Measurements from ENCODE around the gene CDH11.

Gene CDH11

DNA sequence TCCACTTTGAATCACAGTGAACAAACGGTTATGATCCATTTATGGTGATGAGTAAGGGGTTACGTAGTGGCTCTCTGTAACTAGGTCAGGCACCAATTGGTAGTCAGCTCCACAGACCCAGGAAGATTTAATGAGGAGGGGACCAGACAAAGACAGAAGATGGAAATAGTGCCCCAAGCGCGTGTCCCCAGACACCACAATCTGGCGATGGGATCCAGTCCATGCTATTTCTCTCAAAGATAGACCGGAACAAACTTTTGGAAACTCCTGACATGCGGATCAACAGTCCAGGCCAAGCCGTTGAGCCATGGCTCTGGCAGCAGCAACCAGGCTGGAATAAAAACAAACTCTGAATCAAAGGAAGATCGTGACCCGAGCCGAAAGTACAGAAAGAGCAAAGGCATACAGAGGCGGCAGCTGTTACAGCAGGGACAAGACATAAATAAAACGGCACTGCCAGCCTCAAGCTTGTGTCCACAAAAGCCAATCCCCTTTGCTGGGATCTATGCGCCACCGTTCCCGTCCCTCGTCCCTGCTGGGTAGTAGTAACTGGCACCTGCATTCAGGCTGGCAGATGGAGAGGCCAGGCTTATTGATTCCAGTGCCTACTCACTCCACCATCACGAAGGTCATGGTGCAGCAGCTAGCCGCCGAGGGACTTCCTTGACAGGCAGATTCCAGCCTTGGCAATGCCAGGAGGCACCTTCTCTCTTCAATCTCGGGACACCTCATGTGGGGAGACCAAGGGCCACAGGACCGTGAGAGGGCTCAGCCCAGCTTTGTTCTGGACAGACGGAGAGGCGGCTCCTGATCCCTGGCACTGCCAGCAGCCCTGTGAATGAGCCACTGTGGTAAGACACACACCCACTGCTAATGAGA lies 50.2 kb downstream of the CDH11 start:
- TF ChIP-seq, protein P1, sequence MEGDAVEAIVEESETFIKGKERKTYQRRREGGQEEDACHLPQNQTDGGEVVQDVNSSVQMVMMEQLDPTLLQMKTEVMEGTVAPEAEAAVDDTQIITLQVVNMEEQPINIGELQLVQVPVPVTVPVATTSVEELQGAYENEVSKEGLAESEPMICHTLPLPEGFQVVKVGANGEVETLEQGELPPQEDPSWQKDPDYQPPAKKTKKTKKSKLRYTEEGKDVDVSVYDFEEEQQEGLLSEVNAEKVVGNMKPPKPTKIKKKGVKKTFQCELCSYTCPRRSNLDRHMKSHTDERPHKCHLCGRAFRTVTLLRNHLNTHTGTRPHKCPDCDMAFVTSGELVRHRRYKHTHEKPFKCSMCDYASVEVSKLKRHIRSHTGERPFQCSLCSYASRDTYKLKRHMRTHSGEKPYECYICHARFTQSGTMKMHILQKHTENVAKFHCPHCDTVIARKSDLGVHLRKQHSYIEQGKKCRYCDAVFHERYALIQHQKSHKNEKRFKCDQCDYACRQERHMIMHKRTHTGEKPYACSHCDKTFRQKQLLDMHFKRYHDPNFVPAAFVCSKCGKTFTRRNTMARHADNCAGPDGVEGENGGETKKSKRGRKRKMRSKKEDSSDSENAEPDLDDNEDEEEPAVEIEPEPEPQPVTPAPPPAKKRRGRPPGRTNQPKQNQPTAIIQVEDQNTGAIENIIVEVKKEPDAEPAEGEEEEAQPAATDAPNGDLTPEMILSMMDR (IDR thresholded peaks at IDR 0.05): no peak
- H3K27ac ChIP-seq: no peak overlapping the region

DNA sequence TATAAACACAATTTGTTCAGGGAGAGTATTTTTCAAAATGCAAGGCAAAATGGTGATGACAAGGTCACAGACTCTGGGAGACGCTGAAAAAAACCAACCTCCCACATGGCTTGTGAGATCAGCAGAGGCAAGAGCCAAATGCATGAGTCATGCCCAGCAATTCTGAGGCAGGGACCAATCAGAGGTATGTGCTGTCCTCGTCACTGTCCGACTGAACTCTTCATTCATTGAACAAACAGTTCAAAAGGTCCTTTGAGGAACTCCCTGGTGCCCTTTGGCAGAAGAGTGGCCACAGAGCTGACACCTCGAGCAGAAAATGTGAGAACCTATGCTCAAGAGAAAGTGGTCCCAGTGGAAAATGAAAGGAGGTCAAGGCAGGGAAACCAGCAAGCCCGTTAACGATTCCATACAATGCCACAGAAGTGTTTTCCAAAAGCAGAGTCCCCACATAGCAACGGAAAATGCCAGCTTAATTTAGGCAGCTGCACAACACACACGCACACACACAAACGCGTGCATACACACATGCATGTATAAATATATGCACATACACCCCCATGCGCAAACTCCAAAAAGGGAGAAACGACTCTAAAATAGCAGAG lies 50.9 kb downstream of the CDH11 start:
- H3K27ac ChIP-seq: no peak overlapping the region

DNA sequence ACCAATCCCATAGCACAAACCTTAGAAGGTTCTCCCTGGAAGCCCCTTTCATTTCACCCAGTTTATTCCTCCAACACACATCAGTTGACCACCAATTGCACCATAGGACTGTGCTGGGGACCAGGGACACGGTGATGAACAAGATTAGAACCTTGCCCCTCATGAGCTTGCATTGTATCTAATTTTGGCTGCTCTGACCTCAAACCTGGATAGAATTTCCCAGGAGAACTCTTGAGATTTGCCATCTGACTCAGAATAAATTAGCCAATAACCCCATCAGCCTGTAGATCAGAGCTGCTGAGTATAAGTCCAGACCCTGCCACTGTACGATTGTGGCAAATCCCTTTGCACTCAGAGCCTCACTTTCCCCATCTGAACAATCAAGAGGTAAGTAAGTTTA lies 52.1 kb downstream of the CDH11 start:
- no peak overlapping the region for H3K27ac ChIP-seq
- TF ChIP-seq ZFX (IDR thresholded peaks at IDR 0.05; ENCODE audit: borderline replicate concordance): no peak
- TF ChIP-seq, protein P1 (IDR thresholded peaks at IDR 0.05): no peak

More for the DNA sequence above, 50.9 kb downstream of the CDH11 start:
- TF ChIP-seq, protein P1 (IDR thresholded peaks at IDR 0.05): no peak
- no peak for TF ChIP-seq ZFX (IDR thresholded peaks at IDR 0.05; ENCODE audit: borderline replicate concordance)

DNA sequence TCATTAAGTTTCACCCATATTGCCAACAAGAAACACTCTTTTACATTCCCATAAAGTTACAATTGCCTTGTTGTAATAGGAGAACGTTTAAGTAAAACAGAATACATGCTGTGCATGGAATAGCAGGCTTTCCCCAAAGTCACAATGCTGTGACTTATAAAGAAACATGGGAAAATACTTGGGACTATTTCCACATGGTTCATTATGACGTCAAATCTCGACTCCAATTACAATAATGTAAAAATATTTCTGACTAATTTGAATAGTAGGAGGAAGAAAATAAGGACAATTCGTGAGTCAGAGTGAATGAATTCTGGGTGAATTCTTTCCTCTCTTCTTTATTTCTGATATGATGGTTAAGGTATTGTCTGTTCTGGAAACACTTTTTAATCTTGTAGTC lies 52.8 kb downstream of the CDH11 start:
- no peak for TF ChIP-seq ZFX (IDR thresholded peaks at IDR 0.05; ENCODE audit: borderline replicate concordance)
- TF ChIP-seq, protein P1 (IDR thresholded peaks at IDR 0.05): no peak
- no peak overlapping the region for H3K27ac ChIP-seq

DNA sequence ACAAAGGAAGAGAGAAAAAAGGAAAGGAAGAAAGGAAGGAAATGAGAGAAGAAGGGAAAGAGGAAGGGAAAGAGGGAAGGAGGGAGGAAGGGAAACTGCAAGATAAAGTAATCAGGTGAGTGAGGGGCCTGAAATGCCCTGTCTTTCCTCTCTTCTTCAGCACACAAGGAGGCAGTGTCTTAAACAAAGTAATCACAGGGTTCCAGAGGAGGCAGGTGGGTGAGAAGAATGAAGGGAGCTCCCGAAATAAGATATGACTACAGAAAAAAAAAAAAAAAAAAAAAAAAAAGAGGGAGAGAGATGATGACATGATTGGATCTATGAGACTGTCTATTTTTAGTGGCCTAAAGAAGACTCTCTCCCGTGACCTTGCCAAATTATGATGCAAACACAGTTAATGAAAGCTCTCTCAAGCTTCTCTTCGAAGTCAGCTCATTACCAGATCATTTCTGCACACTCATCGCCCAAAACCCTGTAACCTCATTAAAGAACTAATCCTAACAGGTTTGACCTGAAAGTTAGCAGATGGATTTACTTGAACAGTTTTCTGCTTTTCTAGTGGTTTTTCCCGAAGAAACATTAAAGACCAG lies 53.6 kb downstream of the CDH11 start:
- no peak for TF ChIP-seq ZFX (IDR thresholded peaks at IDR 0.05; ENCODE audit: borderline replicate concordance)
- TF ChIP-seq, protein P1 (IDR thresholded peaks at IDR 0.05): no peak

DNA sequence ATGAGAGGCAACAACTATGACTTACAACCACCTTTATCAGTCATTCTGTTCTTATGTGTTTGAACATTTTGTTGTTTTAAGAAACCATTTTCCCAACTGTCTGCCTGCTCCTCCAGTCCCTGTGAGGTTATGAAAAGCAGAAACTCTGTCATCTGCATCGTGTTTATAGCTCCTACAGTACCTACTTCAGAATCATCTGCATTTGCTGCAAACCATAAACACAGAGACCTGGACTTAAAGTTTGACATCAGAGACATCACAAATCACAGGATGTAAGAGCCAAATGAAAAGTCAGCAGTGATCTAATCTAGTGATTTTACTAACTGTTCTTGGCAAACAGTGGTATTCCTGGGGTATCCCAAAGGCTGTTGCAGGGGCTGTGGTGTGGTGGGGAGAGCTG lies 55.2 kb downstream of the CDH11 start:
- H3K27ac ChIP-seq: no peak overlapping the region
- TF ChIP-seq, protein P1 (IDR thresholded peaks at IDR 0.05): no peak
- TF ChIP-seq ZFX (IDR thresholded peaks at IDR 0.05; ENCODE audit: borderline replicate concordance): no peak

More for the DNA sequence above, 53.6 kb downstream of the CDH11 start:
- H3K27ac ChIP-seq: no peak overlapping the region

DNA sequence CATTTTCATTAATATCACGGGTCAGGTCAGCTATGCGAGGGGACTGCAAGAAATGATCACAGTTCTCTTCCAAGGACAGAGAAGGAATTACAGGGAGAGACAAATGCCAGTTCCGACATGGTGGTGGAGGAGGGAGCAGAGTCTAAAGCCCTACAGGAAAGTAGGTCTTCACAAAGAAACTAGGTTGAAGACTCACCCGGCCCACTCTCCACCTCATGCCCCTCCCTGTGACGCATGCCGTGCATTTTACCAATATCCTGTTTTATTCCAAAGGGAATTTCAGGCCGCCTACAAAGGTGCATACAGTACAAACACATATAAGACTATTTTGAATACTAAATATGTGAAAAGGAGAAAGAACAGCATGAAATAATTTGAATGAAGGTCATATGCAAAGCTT lies 56.8 kb downstream of the CDH11 start:
- TF ChIP-seq, protein P1 (IDR thresholded peaks at IDR 0.05): no peak
- TF ChIP-seq ZFX (IDR thresholded peaks at IDR 0.05; ENCODE audit: borderline replicate concordance): no peak
- no peak overlapping the region for H3K27ac ChIP-seq

Data from 22Rv1 (cell line).